Osteoblast (primary cell): ENCODE results near the gene TNFRSF14. TPM values are rescaled to one million over a fixed set of nuclear protein-coding genes. Genes with fewer than 3 reads are reported as not detected.

Source experiments
- DNase-seq: peaks from one replicate; pipeline ENCODE4 v3.0.0; 2011; ENCODE audit warnings: low spot score, mixed read lengths; ENCODE audit not compliant: insufficient read length; ENCODE audit errors: missing footprints
- H2AFZ ChIP-seq: 2 replicates; pipeline ENCODE4 v1.6.0; 2011; ENCODE audit warnings: mild to moderate bottlenecking, low read length
- H3K27ac ChIP-seq: 2 replicates; pipeline ENCODE4 v1.5.1; 2011; ENCODE audit warnings: mild to moderate bottlenecking, low read depth, low read length, moderate library complexity
- H3K27me3 ChIP-seq: 2 replicates; pipeline ENCODE4 v1.6.0; 2012; ENCODE audit warnings: mild to moderate bottlenecking, control low read depth, inconsistent platforms, low read length, moderate library complexity; ENCODE audit not compliant: insufficient read depth
- H3K36me3 ChIP-seq: 2 replicates; pipeline ENCODE4 v1.5.1; 2011; ENCODE audit warnings: mild to moderate bottlenecking, low read length, control low read depth, moderate library complexity; ENCODE audit not compliant: insufficient read depth
- H3K4me1 ChIP-seq: 2 replicates; pipeline ENCODE4 v1.5.1; 2011; ENCODE audit warnings: mild to moderate bottlenecking, low read length, control low read depth, moderate library complexity; ENCODE audit not compliant: insufficient read depth
- H3K4me2 ChIP-seq: 2 replicates; pipeline ENCODE4 v1.6.0; 2011; ENCODE audit warnings: mild to moderate bottlenecking, low read length; ENCODE audit not compliant: insufficient read depth
- H3K4me3 ChIP-seq: fragments of 200-600 bp; sonication (generic); 3 replicates; pipeline ENCODE4 v1.5.1; 2012; ENCODE audit warnings: mild to moderate bottlenecking, low read length, inconsistent platforms; ENCODE audit not compliant: insufficient read depth
- H3K79me2 ChIP-seq: 2 replicates; pipeline ENCODE4 v1.6.0; 2012; ENCODE audit warnings: mild to moderate bottlenecking, low read length, control low read depth, inconsistent platforms; ENCODE audit not compliant: insufficient read depth
- H3K9me3 ChIP-seq: 2 replicates; pipeline ENCODE4 v1.5.1; 2011; ENCODE audit warnings: low read depth, low read length, control low read depth
- H4K20me1 ChIP-seq: 2 replicates; pipeline ENCODE4 v1.6.0; 2012; ENCODE audit warnings: mild to moderate bottlenecking, low read length, control low read depth; ENCODE audit not compliant: insufficient read depth
- CTCF ChIP-seq: IDR thresholded peaks from 2 replicates; pipeline ENCODE4 v1.5.1; 2011; ENCODE audit warnings: mild to moderate bottlenecking, low read depth, low read length, moderate library complexity; ENCODE audit errors: extremely low read depth
- total RNA-seq: library from RNA; depleted of rRNA; stranded (reverse); fragments of >200 nt; gene quantifications from 2 replicates; pipeline ENCODE4 v1.2.3, GENCODE V29; 2012

The TNFRSF14 gene
- total RNA-seq, 1 donor: 36.6 TPM

GRCh38 chr1:2519729-2520128 lies 36.4 kb upstream of the TNFRSF14 start:
- peaks cover 31% of the 10 kb centered on the region for H3K36me3 ChIP-seq
- peaks cover 6% of the 10 kb centered on the region for H3K4me1 ChIP-seq

DNA sequence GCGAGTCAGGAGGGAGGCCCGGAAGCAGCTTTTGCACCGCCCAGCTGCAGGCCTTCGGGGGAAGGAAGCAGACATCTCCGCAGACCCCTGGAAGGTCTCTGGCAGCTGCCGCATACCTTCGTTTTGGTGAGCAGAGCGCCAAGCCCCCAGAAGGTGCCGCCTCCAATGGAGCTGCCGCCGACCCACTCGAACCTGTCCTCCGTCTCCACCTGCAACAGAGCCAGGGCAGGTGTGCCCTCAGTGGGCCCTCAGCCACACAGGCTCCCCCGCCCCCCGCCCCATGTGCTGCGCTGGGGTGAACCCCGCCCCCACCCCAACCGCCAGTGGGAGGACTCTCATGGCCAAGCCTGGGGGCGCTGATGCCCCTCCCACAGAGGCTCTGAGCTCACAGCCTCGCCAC lies 36.0 kb upstream of the TNFRSF14 start:
- peaks cover 40% of the 10 kb centered on the region for H3K79me2 ChIP-seq
- DNase-seq: no peak
- peaks cover 31% of the 10 kb centered on the region for H3K36me3 ChIP-seq
- H3K4me1 ChIP-seq: peaks cover 11% of the 10 kb centered on the region
- H3K27ac ChIP-seq: no peak overlapping the region
- H3K4me2 ChIP-seq: no peak overlapping the region
- no peaks in the 10 kb centered on the region for H3K9me3 ChIP-seq
- no peak overlapping the region for H2AFZ ChIP-seq
- H4K20me1 ChIP-seq: peaks cover 40% of the 10 kb centered on the region
- no peak overlapping the region for H3K4me3 ChIP-seq
- TF ChIP-seq CTCF: no peak
- H3K27me3 ChIP-seq: no peaks in the 10 kb centered on the region

More at GRCh38 chr1:2519729-2520128, 36.4 kb upstream of the TNFRSF14 start:
- H3K27me3 ChIP-seq: no peaks in the 10 kb centered on the region
- no peak overlapping the region for H3K27ac ChIP-seq
- peaks cover 35% of the 10 kb centered on the region for H3K79me2 ChIP-seq
- H4K20me1 ChIP-seq: peaks cover 38% of the 10 kb centered on the region
- no peak overlapping the region for H3K4me3 ChIP-seq
- H3K4me2 ChIP-seq: no peak overlapping the region
- no peak overlapping the region for H2AFZ ChIP-seq
- no peak for TF ChIP-seq CTCF
- DNase-seq: no peak
- no peaks in the 10 kb centered on the region for H3K9me3 ChIP-seq

DNA sequence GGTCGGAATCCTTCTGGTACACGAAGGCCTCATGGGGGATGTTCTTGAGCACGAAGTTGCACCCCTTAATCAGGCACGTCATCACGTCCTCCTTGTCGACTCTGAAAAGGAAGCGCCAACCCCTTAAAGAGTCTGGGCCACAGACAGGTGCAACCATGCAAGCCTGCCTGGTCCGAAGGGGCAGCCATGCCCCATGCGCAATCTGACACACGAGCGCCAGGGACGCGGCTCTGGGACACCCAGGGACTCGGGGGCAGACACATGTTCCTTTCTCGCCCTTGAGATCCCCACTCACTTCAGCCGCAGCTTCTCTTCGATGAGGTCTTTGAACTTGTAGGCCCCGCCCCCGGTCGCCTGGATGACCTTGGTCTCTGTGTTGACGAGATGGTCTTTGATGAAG lies 35.4 kb upstream of the TNFRSF14 start:
- Histone ChIP-seq H3K9me3 (no peaks in the 10 kb centered on the region), H2AFZ (no peak overlapping the region), H3K79me2 (peaks cover 46% of the 10 kb centered on the region), H3K36me3 (peaks cover 28% of the 10 kb centered on the region), H3K27me3 (no peaks in the 10 kb centered on the region), H3K4me1 (peaks cover 16% of the 10 kb centered on the region), H4K20me1 (peaks cover 44% of the 10 kb centered on the region), H3K4me3 (no peak overlapping the region), H3K27ac (no peak overlapping the region), H3K4me2 (no peak overlapping the region)
- no peak for DNase-seq
- TF ChIP-seq CTCF: no peak

DNA sequence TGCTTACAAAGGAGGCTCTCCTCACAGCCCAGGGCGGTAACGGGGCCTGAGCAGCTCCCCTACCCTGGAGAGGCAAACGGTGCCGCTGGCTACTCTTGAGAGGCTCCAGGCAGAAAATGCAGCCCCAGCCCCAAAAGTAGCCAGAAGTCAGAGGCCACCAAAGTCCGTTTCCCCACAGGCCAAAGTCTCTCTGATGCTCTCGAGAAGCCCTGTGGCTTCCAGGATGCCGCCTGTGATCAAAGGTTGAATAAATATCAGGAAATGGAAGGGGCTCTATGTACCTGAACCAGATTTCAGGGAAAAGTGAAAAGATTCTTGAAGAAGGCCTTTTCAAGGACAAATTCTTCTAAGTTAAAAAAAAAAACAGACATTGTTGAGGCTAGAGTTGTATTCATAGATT lies 33.9 kb upstream of the TNFRSF14 start:
- H4K20me1 ChIP-seq: peaks cover 44% of the 10 kb centered on the region
- peaks cover 20% of the 10 kb centered on the region for H3K4me1 ChIP-seq
- no peak overlapping the region for H3K27ac ChIP-seq
- no peak for DNase-seq
- no peak for TF ChIP-seq CTCF
- H2AFZ ChIP-seq: no peak overlapping the region
- H3K9me3 ChIP-seq: no peaks in the 10 kb centered on the region
- H3K36me3 ChIP-seq: peaks cover 27% of the 10 kb centered on the region
- H3K79me2 ChIP-seq: peaks cover 48% of the 10 kb centered on the region
- H3K4me3 ChIP-seq: no peak overlapping the region
- no peak overlapping the region for H3K4me2 ChIP-seq
- no peaks in the 10 kb centered on the region for H3K27me3 ChIP-seq
